SK-N-SH (cell line): ENCODE measurements around the gene FBXO7.

ENCODE experiments used
- FOXM1 ChIP-seq: IDR thresholded peaks from 2 replicates; pipeline ENCODE4 v1.4.0; 2012; ENCODE audit warnings: low read depth, mild to moderate bottlenecking
- JUND ChIP-seq: IDR thresholded peaks from 2 replicates; pipeline ENCODE4 v1.4.0; 2012
- NRF1 ChIP-seq: IDR thresholded peaks from 2 replicates; pipeline ENCODE4 v1.6.1; 2012; ENCODE audit warnings: low read depth, mild to moderate bottlenecking, low read length
- TF ChIP-seq, protein P1 (sequence below): fragments of 200-600 bp; sonication (generic); IDR thresholded peaks from 2 replicates; pipeline ENCODE4 v1.6.1; 2017; ENCODE audit warnings: antibody characterized with exemption, mild to moderate bottlenecking, moderate library complexity

- TF ChIP-seq FOXM1 (no peak), NRF1 (no peak), JUND (no peak)
- TF ChIP-seq, protein P1, sequence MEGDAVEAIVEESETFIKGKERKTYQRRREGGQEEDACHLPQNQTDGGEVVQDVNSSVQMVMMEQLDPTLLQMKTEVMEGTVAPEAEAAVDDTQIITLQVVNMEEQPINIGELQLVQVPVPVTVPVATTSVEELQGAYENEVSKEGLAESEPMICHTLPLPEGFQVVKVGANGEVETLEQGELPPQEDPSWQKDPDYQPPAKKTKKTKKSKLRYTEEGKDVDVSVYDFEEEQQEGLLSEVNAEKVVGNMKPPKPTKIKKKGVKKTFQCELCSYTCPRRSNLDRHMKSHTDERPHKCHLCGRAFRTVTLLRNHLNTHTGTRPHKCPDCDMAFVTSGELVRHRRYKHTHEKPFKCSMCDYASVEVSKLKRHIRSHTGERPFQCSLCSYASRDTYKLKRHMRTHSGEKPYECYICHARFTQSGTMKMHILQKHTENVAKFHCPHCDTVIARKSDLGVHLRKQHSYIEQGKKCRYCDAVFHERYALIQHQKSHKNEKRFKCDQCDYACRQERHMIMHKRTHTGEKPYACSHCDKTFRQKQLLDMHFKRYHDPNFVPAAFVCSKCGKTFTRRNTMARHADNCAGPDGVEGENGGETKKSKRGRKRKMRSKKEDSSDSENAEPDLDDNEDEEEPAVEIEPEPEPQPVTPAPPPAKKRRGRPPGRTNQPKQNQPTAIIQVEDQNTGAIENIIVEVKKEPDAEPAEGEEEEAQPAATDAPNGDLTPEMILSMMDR = no peak
These were observed 37.8 kb downstream of the FBXO7 start for GRCh38 chr22:32512267-32512982.
